ENCODE results near the gene GMDS. TPM values are rescaled to one million over a fixed set of nuclear protein-coding genes. Genes with fewer than 3 reads are reported as not detected.

GMDS gene
- total RNA-seq, 1 donor from 2014 or later, result 7.7 TPM

- DNase-seq (ENCODE audit: low read depth in 2 of 2), result no peak
Measured at GRCh38 chr6:2038092-2038491, 207.3 kb downstream of the GMDS start.

GRCh38 chr6:2037237-2037926, 208.0 kb downstream of the GMDS start:
- DNase-seq (ENCODE audit: low read depth in 2 of 2), result peak; percentile 14 to 33

GRCh38 chr6:2036710-2037023, 208.7 kb downstream of the GMDS start:
- DNase-seq (ENCODE audit: low read depth in 2 of 2), result no peak

- DNase-seq (ENCODE audit: low read depth in 2 of 2), result no peak
Measured at GRCh38 chr6:2035826-2036709, 209.3 kb downstream of the GMDS start.

GRCh38 chr6:2035046-2035445, 210.4 kb downstream of the GMDS start:
- no peak for DNase-seq (ENCODE audit: low read depth in 2 of 2)

GRCh38 chr6:2034256-2034655, 211.1 kb downstream of the GMDS start:
- DNase-seq (ENCODE audit: low read depth in 2 of 2), result no peak

GRCh38 chr6:2033544-2033943, 211.9 kb downstream of the GMDS start:
- DNase-seq (ENCODE audit: low read depth in 2 of 2), result no peak

GRCh38 chr6:2030682-2031244, 214.6 kb downstream of the GMDS start:
- DNase-seq (ENCODE audit: low read depth in 2 of 2), result no peak

GRCh38 chr6:2029952-2030351, 215.5 kb downstream of the GMDS start:
- no peak for DNase-seq (ENCODE audit: low read depth in 2 of 2)

GRCh38 chr6:2029130-2029794, 216.1 kb downstream of the GMDS start:
- no peak for DNase-seq (ENCODE audit: low read depth in 2 of 2)

- DNase-seq (ENCODE audit: low read depth in 2 of 2), result peak; percentile 48 to 76
Measured at GRCh38 chr6:2028457-2029038, 216.9 kb downstream of the GMDS start.

- DNase-seq (ENCODE audit: low read depth in 2 of 2), result no peak
Measured at GRCh38 chr6:2026133-2026532, 219.3 kb downstream of the GMDS start.

GRCh38 chr6:2021713-2022125, 223.7 kb downstream of the GMDS start:
- peak in 1 of 2 donors; percentile 40 for DNase-seq (ENCODE audit: low read depth in 2 of 2)

- peak in 1 of 2 donors; percentile 28 for DNase-seq (ENCODE audit: low read depth in 2 of 2)
Measured at GRCh38 chr6:2020909-2021308, 224.5 kb downstream of the GMDS start.

- no peak for DNase-seq (ENCODE audit: low read depth in 2 of 2)
Measured at GRCh38 chr6:2019051-2019450, 226.4 kb downstream of the GMDS start.

GRCh38 chr6:2016040-2016439, 229.4 kb downstream of the GMDS start:
- no peak for DNase-seq (ENCODE audit: low read depth in 2 of 2)

GRCh38 chr6:2008383-2008976, 236.9 kb downstream of the GMDS start:
- no peak for DNase-seq (ENCODE audit: low read depth in 2 of 2)

GRCh38 chr6:2007165-2007564, 238.2 kb downstream of the GMDS start:
- no peak for DNase-seq (ENCODE audit: low read depth in 2 of 2)

GRCh38 chr6:2004888-2005287, 240.5 kb downstream of the GMDS start:
- no peak for DNase-seq (ENCODE audit: low read depth in 2 of 2)

- no peak for DNase-seq (ENCODE audit: low read depth in 2 of 2)
Measured at GRCh38 chr6:2000962-2001361, 244.4 kb downstream of the GMDS start.

GRCh38 chr6:1997702-1998101, 247.7 kb downstream of the GMDS start:
- no peak for DNase-seq (ENCODE audit: low read depth in 2 of 2)

All from lung microvascular endothelial cell (primary cell).